ENCODE results near the gene SLC30A2. TPM values are rescaled to one million over a fixed set of nuclear protein-coding genes. Genes with fewer than 3 reads are reported as not detected.

SLC30A2 gene
- total and polyA plus RNA-seq, 9 of the 15 experiments (the other 6 are each of a cell fraction or from before 2014, with no cell fraction given) = 0.01 to 0.18 (median 0.06) TPM; not detected in 3

DNA sequence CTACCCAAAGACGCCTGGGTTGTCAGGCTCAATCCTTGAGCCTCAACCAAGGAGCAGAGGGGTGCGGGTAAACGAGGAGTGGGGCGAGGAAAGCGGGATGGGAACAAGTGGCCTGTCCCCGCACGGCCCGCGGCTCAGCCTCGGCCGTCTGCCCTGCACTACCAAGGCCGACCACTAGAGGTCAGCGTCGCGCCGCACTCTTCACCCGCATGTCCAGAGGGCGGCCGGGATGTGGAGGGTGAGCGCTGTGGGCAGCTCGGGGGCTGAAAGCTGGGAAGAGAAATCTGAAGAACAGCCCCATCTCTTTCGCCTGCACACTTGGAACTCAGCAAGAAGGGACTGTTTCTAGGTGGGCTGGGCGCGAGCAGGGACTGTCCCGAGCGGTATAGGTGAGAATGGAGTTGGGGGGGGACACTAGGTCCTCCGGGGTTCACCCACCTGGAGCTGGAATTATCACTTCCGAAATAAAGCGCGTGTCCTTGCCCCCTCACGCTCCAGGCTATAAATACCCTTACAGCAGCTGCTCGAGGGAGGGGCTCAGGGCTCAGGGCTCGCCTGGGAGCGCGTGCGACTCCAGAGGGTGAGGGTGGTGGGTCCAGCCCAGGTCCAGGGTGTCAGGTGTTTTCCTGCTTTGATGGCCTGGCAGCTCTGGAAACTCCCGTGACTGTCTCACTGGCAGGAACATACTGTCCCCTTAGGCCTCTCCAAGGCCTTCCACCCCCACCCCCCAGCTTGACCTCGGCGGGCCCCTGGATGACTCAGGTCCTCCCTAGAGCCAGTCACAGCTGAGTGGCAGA lies 9.8 kb downstream of the SLC30A2 start (continued):
- TF ChIP-seq, protein P1, sequence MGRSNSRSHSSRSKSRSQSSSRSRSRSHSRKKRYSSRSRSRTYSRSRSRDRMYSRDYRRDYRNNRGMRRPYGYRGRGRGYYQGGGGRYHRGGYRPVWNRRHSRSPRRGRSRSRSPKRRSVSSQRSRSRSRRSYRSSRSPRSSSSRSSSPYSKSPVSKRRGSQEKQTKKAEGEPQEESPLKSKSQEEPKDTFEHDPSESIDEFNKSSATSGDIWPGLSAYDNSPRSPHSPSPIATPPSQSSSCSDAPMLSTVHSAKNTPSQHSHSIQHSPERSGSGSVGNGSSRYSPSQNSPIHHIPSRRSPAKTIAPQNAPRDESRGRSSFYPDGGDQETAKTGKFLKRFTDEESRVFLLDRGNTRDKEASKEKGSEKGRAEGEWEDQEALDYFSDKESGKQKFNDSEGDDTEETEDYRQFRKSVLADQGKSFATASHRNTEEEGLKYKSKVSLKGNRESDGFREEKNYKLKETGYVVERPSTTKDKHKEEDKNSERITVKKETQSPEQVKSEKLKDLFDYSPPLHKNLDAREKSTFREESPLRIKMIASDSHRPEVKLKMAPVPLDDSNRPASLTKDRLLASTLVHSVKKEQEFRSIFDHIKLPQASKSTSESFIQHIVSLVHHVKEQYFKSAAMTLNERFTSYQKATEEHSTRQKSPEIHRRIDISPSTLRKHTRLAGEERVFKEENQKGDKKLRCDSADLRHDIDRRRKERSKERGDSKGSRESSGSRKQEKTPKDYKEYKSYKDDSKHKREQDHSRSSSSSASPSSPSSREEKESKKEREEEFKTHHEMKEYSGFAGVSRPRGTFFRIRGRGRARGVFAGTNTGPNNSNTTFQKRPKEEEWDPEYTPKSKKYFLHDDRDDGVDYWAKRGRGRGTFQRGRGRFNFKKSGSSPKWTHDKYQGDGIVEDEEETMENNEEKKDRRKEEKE (IDR thresholded peaks at IDR 0.05; ENCODE audit: borderline replicate concordance in 1 of 2, control insufficient read depth in 1 of 2, low read depth in 2 of 2, low read length in 1 of 2) = no peak
- TF ChIP-seq, protein P2, sequence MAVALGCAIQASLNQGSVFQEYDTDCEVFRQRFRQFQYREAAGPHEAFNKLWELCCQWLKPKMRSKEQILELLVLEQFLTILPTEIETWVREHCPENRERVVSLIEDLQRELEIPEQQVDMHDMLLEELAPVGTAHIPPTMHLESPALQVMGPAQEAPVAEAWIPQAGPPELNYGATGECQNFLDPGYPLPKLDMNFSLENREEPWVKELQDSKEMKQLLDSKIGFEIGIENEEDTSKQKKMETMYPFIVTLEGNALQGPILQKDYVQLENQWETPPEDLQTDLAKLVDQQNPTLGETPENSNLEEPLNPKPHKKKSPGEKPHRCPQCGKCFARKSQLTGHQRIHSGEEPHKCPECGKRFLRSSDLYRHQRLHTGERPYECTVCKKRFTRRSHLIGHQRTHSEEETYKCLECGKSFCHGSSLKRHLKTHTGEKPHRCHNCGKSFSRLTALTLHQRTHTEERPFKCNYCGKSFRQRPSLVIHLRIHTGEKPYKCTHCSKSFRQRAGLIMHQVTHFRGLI (CRISPR knock-in tag; IDR thresholded peaks at IDR 0.05) = no peak
- no peak; the same call in 1 of the 2 replicates for TF ChIP-seq ILF3 (IDR thresholded peaks at IDR 0.05; ENCODE audit: borderline replicate concordance)
- TF ChIP-seq SAP30 (IDR thresholded peaks at IDR 0.05; ENCODE audit: borderline replicate concordance, insufficient read depth, low read depth, low read length, poor library complexity, severe bottlenecking) = no peak
- TF ChIP-seq NCOA4 (IDR thresholded peaks at IDR 0.05; ENCODE audit: partially characterized antibody) = no peak
- TF ChIP-seq ZNF143 (CRISPR knock-in tag; IDR thresholded peaks at IDR 0.05) = 0 out of 2 replicates have a peak, but pooled peaks have one; percentile 3
- no peak for TF ChIP-seq SRSF7 (optimal IDR thresholded peaks at IDR 0.05; ENCODE audit: low read depth, low read length)
- no peak for TF ChIP-seq ETS2 (tag; IDR thresholded peaks at IDR 0.05; ENCODE audit: borderline replicate concordance, poor library complexity, severe bottlenecking)
- no peak for TF ChIP-seq RHOXF2B (CRISPR knock-in tag; conservative IDR thresholded peaks at IDR 0.05)
- TF ChIP-seq SP1 (CRISPR knock-in tag; IDR thresholded peaks at IDR 0.05) = 0 out of 2 replicates have a peak, but pooled peaks have one; percentile 10
- TF ChIP-seq CBX8 (IDR thresholded peaks at IDR 0.05; ENCODE audit: borderline replicate concordance, extremely low read depth, low read depth, low read length, poor library complexity, severe bottlenecking) = no peak
- TF ChIP-seq FOXA1 (IDR thresholded peaks at IDR 0.05; ENCODE audit: borderline replicate concordance) = no peak
- TF ChIP-seq SRSF9 (IDR thresholded peaks at IDR 0.05; ENCODE audit: borderline replicate concordance, low read depth, low read length) = no peak
- TF ChIP-seq SMARCC2 (IDR thresholded peaks at IDR 0.05; ENCODE audit: low read depth) = no peak
- TF ChIP-seq, protein P3, sequence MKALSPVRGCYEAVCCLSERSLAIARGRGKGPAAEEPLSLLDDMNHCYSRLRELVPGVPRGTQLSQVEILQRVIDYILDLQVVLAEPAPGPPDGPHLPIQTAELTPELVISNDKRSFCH (CRISPR knock-in tag; IDR thresholded peaks at IDR 0.05) = no peak
- TF ChIP-seq, protein P3 (tag; IDR thresholded peaks at IDR 0.05) = peak; percentile 21; the same call in 1 of the 2 replicates
- peak; percentile 2; the same call in 1 of the 2 replicates for TF ChIP-seq NR3C1 (CRISPR knock-in tag; IDR thresholded peaks at IDR 0.05)
- TF ChIP-seq ARNT (IDR thresholded peaks at IDR 0.05) = peak in 1 of 2 experiments; percentile 17; a peak in 2 of 4 replicates
- TF ChIP-seq YY1 (IDR thresholded peaks at IDR 0.05; ENCODE audit: borderline replicate concordance in 1 of 3, control insufficient read depth in 1 of 3, extremely low read depth in 1 of 3, insufficient read depth in 3 of 3, insufficient read length in 1 of 3, insufficient replicate concordance in 2 of 3, low read depth in 1 of 3, low read length in 2 of 3) = peak in 2 of 3 experiments; percentile 7 to 54
